ENCODE data around the gene CYB5A.

CYB5A gene

DNA sequence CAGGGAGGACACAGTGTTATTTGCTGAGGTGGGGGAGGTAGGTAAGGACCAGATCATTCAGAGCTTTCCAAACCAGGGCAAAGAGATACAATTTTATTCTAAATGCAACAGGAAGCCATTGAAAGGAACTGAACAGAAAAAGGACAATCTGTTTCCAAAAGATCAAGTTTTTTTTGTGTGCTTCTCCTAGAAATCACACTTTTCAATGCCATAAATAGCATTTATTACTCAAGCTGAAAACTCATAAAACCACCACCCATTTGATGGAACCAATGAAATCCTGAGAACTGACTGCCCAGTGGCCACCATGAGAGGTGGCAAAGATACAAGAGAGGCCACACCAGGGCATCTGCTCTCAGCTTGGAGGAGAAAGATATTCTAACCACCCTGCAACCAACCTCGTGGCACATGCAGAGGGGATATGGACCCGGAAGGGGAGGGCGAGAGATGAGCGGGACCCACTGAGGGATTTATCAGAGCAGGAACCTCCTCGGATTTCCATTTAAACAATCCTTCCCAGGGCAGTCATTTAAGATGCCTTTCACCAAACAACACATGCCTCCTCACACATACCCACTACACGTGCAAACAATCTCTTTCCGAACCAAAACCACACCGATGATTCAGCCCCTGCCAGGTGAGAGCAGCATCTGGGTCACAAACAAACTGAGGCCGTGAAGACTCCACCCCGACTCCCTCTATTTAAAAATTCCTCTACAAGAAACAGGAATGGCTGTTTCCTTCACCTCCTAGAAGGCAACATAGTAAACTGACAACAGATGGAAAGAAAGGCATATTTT, 8.8 kb downstream of the CYB5A start:
- H3K4me3 ChIP-seq (ENCODE audit: low read length): no peak overlapping the region
- no peak for TF ChIP-seq CTCF (conservative IDR thresholded peaks at IDR 0.05; ENCODE audit: low read depth, low read length)
- DNase-seq (ENCODE audit: low read depth): no peak

GRCh38 chr18:74281980-74282754, 9.6 kb downstream of the CYB5A start:
- no peak for TF ChIP-seq CTCF (conservative IDR thresholded peaks at IDR 0.05; ENCODE audit: low read depth, low read length)
- no peak overlapping the region for H3K4me3 ChIP-seq (ENCODE audit: low read length)
- DNase-seq (ENCODE audit: low read depth): no peak

DNA sequence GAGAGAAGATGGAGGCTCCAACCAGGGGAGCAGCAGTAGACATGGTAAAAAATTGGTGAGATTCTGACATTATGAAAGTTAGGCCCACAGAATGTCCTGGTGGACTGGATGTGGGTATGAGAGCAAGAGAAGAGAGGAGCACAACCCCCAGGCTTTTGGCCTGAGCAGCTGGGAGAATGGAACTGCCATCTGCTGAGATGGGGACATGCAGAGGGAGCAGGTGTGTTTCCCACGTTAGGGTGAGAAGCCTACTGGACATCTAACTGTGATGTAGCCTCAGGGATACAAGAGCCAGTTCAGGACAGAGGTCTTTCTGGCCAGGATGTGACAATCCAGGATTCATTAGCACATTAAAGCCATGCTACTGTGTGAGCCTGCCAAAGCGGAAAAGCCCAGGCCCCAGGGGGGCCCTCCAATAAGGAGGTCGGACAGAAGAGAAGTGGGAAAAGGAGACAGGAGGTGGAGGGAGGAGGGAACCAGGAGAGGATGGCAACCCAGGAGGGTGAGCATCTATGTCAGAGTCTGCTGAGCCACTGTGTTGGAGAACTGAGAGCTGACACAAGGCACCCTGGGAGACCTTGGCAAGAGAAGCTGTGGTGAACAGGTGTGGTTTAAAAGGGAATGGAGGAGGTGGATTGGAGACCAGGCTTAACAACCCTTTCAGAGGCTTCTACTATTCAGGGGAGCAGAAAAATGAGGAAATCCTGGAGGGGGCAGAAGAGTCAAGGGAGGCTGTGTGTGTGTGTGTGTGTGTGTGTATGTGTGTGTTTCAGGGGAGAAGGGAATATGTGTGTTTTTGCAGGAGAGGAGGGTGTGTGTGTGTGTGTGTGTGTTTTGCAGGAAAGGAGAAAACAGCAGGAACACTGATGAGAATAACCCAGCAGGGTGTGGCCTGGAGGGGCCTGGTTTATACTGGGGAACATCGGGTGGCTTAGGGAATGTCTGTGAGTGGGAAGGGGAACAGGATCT, 10.5 kb downstream of the CYB5A start:
- no peak overlapping the region for H3K4me3 ChIP-seq (ENCODE audit: low read length)
- no peak for TF ChIP-seq CTCF (conservative IDR thresholded peaks at IDR 0.05; ENCODE audit: low read depth, low read length)
- no peak for DNase-seq (ENCODE audit: low read depth)

DNA sequence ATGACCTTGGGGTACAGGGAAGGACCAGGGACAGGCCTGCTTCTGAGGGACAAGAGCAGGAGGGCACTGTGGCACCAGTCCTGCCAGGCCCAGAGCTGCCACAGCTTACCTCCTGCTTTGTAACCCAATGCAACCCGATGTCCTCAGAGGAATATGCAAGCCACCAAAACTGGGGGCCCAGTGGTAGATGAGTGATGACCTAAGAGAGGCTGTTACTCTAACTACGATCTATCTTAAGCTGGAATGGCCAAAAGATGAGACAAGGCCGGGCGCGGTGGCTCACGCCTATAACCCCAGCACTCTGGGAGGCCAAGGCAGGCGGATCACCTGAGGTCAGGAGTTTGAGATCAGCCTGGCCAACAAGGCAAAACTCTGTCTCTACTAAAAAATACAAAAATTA, 12.8 kb downstream of the CYB5A start:
- no peak for TF ChIP-seq CTCF (conservative IDR thresholded peaks at IDR 0.05; ENCODE audit: low read depth, low read length)
- H3K4me3 ChIP-seq (ENCODE audit: low read length): no peak overlapping the region
- DNase-seq (ENCODE audit: low read depth): no peak

- no peak overlapping the region for H3K4me3 ChIP-seq (ENCODE audit: low read length)
- peak; percentile 26 for DNase-seq (ENCODE audit: low read depth)
- TF ChIP-seq CTCF (conservative IDR thresholded peaks at IDR 0.05; ENCODE audit: low read depth, low read length): no peak
Measured at GRCh38 chr18:74278058-74278457, 13.7 kb downstream of the CYB5A start.

- TF ChIP-seq CTCF (conservative IDR thresholded peaks at IDR 0.05; ENCODE audit: low read depth, low read length): no peak
- no peak overlapping the region for H3K4me3 ChIP-seq (ENCODE audit: low read length)
Measured at GRCh38 chr18:74277296-74277695, 14.5 kb downstream of the CYB5A start.

More at GRCh38 chr18:74277296-74277695, 14.5 kb downstream of the CYB5A start:
- no peak for DNase-seq (ENCODE audit: low read depth)
